ENCODE results near the gene DENND5B.

GRCh38 chr12:31485571-31485970 is 105.4 kb downstream of the DENND5B start:
- TF ChIP-seq, protein P1, sequence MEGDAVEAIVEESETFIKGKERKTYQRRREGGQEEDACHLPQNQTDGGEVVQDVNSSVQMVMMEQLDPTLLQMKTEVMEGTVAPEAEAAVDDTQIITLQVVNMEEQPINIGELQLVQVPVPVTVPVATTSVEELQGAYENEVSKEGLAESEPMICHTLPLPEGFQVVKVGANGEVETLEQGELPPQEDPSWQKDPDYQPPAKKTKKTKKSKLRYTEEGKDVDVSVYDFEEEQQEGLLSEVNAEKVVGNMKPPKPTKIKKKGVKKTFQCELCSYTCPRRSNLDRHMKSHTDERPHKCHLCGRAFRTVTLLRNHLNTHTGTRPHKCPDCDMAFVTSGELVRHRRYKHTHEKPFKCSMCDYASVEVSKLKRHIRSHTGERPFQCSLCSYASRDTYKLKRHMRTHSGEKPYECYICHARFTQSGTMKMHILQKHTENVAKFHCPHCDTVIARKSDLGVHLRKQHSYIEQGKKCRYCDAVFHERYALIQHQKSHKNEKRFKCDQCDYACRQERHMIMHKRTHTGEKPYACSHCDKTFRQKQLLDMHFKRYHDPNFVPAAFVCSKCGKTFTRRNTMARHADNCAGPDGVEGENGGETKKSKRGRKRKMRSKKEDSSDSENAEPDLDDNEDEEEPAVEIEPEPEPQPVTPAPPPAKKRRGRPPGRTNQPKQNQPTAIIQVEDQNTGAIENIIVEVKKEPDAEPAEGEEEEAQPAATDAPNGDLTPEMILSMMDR (IDR thresholded peaks at IDR 0.05; ENCODE audit: low read depth, low read length) = no peak
- TF ChIP-seq EZH2phosphoT487 (IDR thresholded peaks at IDR 0.05; ENCODE audit: low read depth) = no peak
